SU-DHL-6 (cell line): ENCODE data around the gene B3GLCT.

Experiments used
- H2AFZ ChIP-seq: fragments of 200-600 bp; sonication (generic); 2 replicates; pipeline ENCODE4 v1.6.1; 2014; ENCODE audit warnings: low read depth, mild to moderate bottlenecking, moderate library complexity, mixed read lengths, antibody characterized with exemption, low read length; ENCODE audit not compliant: severe bottlenecking
- H3F3A ChIP-seq: fragments of 200-600 bp; shearing (Covaris generic); 2 replicates; pipeline ENCODE4 v1.6.0; 2016; ENCODE audit warnings: antibody characterized with exemption, mild to moderate bottlenecking; ENCODE audit not compliant: insufficient read depth
- H3K27ac ChIP-seq: fragments of 200-600 bp; sonication (generic); 2 replicates; pipeline ENCODE4 v1.5.1; 2016; ENCODE audit warnings: low read depth, mild to moderate bottlenecking, low read length, moderate library complexity, mixed read lengths
- H3K27me3 ChIP-seq: fragments of 200-600 bp; sonication (generic), shearing (Covaris generic); 2 replicates; pipeline ENCODE4 v1.6.0; 2014; ENCODE audit warnings: mild to moderate bottlenecking, low read length
- H3K36me3 ChIP-seq: fragments of 200-600 bp; sonication (generic); 2 replicates; pipeline ENCODE4 v1.6.1; 2014; ENCODE audit warnings: mild to moderate bottlenecking, low read length, mixed read lengths
- H3K4me2 ChIP-seq: fragments of 300-600, 200-600 bp; shearing (Covaris generic), sonication (generic); 2 replicates; pipeline ENCODE4 v1.6.0; 2014; ENCODE audit warnings: low read length, low read depth, mild to moderate bottlenecking; ENCODE audit not compliant: poor library complexity, severe bottlenecking
- H3K4me3 ChIP-seq: fragments of 200-600 bp; sonication (generic); 2 replicates; pipeline ENCODE4 v1.5.1; 2014; ENCODE audit warnings: antibody characterized with exemption, low read length, mild to moderate bottlenecking, mixed read lengths; ENCODE audit not compliant: insufficient read depth, poor library complexity, severe bottlenecking
- H3K79me2 ChIP-seq: fragments of 200-600 bp; sonication (generic); 2 replicates; pipeline ENCODE4 v1.6.1; 2014; ENCODE audit warnings: mild to moderate bottlenecking, low read length, moderate library complexity; ENCODE audit not compliant: insufficient read depth
- H3K9ac ChIP-seq: fragments of 200-600 bp; sonication (generic); 2 replicates; pipeline ENCODE4 v1.7.0; 2014; ENCODE audit warnings: mild to moderate bottlenecking, low read length
- H3K9me2 ChIP-seq: fragments of 200-600 bp; sonication (generic); replicated peaks from 2 replicates; pipeline ENCODE4 v1.6.1; 2014; ENCODE audit warnings: low read length; ENCODE audit not compliant: insufficient read depth
- H3K9me3 ChIP-seq: fragments of 200-600 bp; sonication (generic); 2 replicates; pipeline ENCODE4 v1.6.1; 2014; ENCODE audit warnings: low read length, mixed read lengths; ENCODE audit not compliant: insufficient read depth
- H4K20me1 ChIP-seq: fragments of 200-600 bp; sonication (generic); 2 replicates; pipeline ENCODE4 v1.6.1; 2014; ENCODE audit warnings: low read depth, mild to moderate bottlenecking, antibody characterized with exemption, low read length, moderate library complexity, mixed read lengths
- EZH2phosphoT487 ChIP-seq: fragments of 200-600 bp; sonication (generic), shearing (Covaris generic); conservative IDR thresholded peaks from 2 replicates; pipeline ENCODE4 v1.6.1; 2018; ENCODE audit warnings: mild to moderate bottlenecking, antibody characterized with exemption, low read length, moderate library complexity, mixed read lengths
- TF ChIP-seq, protein P1 (sequence below): fragments of 200-600 bp; sonication (generic); IDR thresholded peaks from one replicate; pipeline ENCODE4 v1.5.1; 2017; ENCODE audit warnings: antibody characterized with exemption, mild to moderate bottlenecking, low read length, moderate library complexity; ENCODE audit not compliant: insufficient read depth, poor library complexity, severe bottlenecking

B3GLCT gene

DNA sequence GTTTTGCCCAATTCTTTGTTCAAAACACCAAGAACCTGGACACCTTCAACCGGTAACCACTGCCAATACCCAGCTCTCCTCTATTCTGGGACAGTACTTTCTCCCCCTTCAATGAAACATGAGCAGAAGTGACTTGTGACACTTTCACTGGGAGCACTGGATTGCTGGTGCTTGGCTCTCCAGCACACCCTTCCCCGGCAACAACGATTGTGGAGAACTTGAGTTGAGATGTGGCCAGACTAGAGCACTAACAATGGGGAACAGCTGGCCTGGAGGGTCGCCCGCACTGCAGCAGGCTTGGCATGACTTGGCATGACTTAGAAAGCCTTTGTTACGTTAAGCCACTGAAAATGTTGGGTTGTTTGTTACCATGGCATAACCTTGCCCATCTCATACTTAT lies 7.5 kb upstream of the B3GLCT start:
- Histone ChIP-seq H4K20me1 (no peaks in the 10 kb centered on the region), H3K79me2 (no peaks in the 10 kb centered on the region), H3K36me3 (no peaks in the 10 kb centered on the region), H3K9me3 (no peaks in the 10 kb centered on the region), H3K27ac (no peak overlapping the region), H2AFZ (no peak overlapping the region), H3K9ac (no peak overlapping the region), H3F3A (no peaks in the 10 kb centered on the region), H3K4me2 (no peak overlapping the region), H3K9me2 (no peaks in the 10 kb centered on the region), H3K27me3 (no peaks in the 10 kb centered on the region), H3K4me3 (no peak overlapping the region)
- TF ChIP-seq, protein P1, sequence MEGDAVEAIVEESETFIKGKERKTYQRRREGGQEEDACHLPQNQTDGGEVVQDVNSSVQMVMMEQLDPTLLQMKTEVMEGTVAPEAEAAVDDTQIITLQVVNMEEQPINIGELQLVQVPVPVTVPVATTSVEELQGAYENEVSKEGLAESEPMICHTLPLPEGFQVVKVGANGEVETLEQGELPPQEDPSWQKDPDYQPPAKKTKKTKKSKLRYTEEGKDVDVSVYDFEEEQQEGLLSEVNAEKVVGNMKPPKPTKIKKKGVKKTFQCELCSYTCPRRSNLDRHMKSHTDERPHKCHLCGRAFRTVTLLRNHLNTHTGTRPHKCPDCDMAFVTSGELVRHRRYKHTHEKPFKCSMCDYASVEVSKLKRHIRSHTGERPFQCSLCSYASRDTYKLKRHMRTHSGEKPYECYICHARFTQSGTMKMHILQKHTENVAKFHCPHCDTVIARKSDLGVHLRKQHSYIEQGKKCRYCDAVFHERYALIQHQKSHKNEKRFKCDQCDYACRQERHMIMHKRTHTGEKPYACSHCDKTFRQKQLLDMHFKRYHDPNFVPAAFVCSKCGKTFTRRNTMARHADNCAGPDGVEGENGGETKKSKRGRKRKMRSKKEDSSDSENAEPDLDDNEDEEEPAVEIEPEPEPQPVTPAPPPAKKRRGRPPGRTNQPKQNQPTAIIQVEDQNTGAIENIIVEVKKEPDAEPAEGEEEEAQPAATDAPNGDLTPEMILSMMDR: no peak
- no peak for TF ChIP-seq EZH2phosphoT487

DNA sequence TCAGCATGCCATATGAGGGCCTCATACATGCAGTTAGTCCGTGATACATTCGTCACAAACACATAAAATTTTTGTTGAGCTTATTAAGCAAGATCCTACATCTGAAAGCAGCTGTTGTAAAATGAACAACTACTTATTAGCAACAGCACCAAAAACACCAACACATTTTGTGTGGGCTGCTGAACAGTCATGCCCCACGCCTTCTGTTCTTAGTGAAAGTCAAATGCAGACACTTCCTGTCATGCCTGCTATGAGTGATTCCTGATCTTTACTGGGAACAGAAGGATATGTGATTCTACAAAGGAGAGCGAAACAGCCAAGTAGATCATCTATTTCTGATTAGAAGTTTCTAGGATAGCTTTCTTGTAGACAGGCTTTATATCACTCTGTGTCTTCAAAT lies 4.2 kb upstream of the B3GLCT start:
- no peak overlapping the region for H3K4me2 ChIP-seq
- no peak overlapping the region for H3K4me3 ChIP-seq
- H3K36me3 ChIP-seq: no peaks in the 10 kb centered on the region
- H3K9me2 ChIP-seq: no peaks in the 10 kb centered on the region
- H3K27ac ChIP-seq: no peak overlapping the region
- no peaks in the 10 kb centered on the region for H3K9me3 ChIP-seq
- H3K27me3 ChIP-seq: no peaks in the 10 kb centered on the region
- no peak overlapping the region for H3K9ac ChIP-seq
- H3K79me2 ChIP-seq: no peaks in the 10 kb centered on the region
- no peaks in the 10 kb centered on the region for H4K20me1 ChIP-seq
- H2AFZ ChIP-seq: no peak overlapping the region
- TF ChIP-seq, protein P1: no peak
- TF ChIP-seq EZH2phosphoT487: no peak
- H3F3A ChIP-seq: no peaks in the 10 kb centered on the region

DNA sequence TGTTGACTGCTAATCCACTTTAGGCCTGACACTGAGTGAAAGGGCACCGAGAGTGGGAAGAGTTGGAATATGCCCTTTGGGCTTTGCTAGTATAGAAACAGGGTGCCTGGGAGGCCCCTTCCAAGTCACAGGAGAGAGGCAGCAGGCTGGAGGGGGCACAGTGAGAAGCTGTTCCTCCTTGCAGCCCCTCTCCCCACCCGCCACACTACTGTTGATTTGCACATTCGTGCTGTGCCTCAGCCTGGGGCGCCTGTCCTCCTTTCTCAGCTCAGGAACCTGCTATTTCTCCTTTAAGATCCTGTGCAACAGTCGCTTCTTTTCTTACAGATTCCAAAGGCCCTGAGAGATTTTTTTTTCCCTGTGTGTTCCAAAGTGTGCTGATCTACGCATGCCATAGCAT lies 2.8 kb upstream of the B3GLCT start:
- H3K36me3 ChIP-seq: no peaks in the 10 kb centered on the region
- H3K9me3 ChIP-seq: no peaks in the 10 kb centered on the region
- TF ChIP-seq, protein P1: no peak
- TF ChIP-seq EZH2phosphoT487: no peak
- H3K79me2 ChIP-seq: no peaks in the 10 kb centered on the region
- H3K4me2 ChIP-seq: no peak overlapping the region
- no peak overlapping the region for H3K27ac ChIP-seq
- H3K4me3 ChIP-seq: no peak overlapping the region
- H3K9ac ChIP-seq: no peak overlapping the region
- H4K20me1 ChIP-seq: no peaks in the 10 kb centered on the region
- H3K9me2 ChIP-seq: no peaks in the 10 kb centered on the region
- 0 out of 2 replicates have a peak, but pooled peaks cover 5% of the 10 kb centered on the region for H3F3A ChIP-seq
- no peaks in the 10 kb centered on the region for H3K27me3 ChIP-seq
- no peak overlapping the region for H2AFZ ChIP-seq
